IMR-90 (cell line): ENCODE data around the gene DEPDC1. TPM values are rescaled to one million over a fixed set of nuclear protein-coding genes. Genes with fewer than 3 reads are reported as not detected.
A peak's percentile ranks its signal among the peaks of the same experiment; 100 is the strongest.

Experiments
- ATAC-seq: fragments of 200-7000 bp; cut with Tn5 transposase; 2 replicates; pipeline ENCODE4 v1.9.1; 2020; ENCODE audit warnings: low read depth, mild to moderate bottlenecking, moderate library complexity
- BruUV-seq: library from RNA; stranded (reverse); fragments of 400-500 nt; replicated peaks from 2 replicates; lab custom pipeline; 2021; lab: Mats Ljungman, UMichigan
- CTCF ChIA-PET: fragments of 300-600 bp; formaldehyde crosslinking; extraction: SDS; loops from one replicate; lab custom pipeline; 2021; ENCODE audit warnings: antibody characterized with exemption; lab: Yijun Ruan, JAX
- POLR2A ChIA-PET: fragments of 300-600 bp; sonication (Branson Sonifier 250); formaldehyde crosslinking; loops from one replicate; lab custom pipeline; 2022; ENCODE audit warnings: antibody characterized with exemption; ENCODE audit not compliant: unreplicated experiment; lab: Charles Lee
- DNase-seq: peaks from one replicate; pipeline ENCODE4 v3.0.0; 2013
- H2AFZ ChIP-seq: replicated peaks from 2 replicates; pipeline ENCODE3; 2013; ENCODE audit warnings: low read length, mild to moderate bottlenecking; ENCODE audit not compliant: poor library complexity
- H2AK5ac ChIP-seq: 2 replicates; pipeline ENCODE4 v1.6.1; 2013; ENCODE audit warnings: low read depth, low read length, inconsistent platforms
- H2AK9ac ChIP-seq: replicated peaks from 2 replicates; pipeline ENCODE3; 2013; ENCODE audit warnings: mild to moderate bottlenecking, low read depth, low read length, moderate library complexity; ENCODE audit not compliant: poor library complexity
- H2BK120ac ChIP-seq: 2 replicates; pipeline ENCODE4 v1.6.1; 2013; ENCODE audit warnings: low read depth, low read length, inconsistent platforms
- H2BK15ac ChIP-seq: 3 replicates; pipeline ENCODE4 v1.6.1; 2013; ENCODE audit warnings: low read depth, low read length, inconsistent platforms
- H2BK20ac ChIP-seq: 2 replicates; pipeline ENCODE4 v1.6.1; 2013; ENCODE audit warnings: low read depth, mild to moderate bottlenecking, inconsistent platforms, low read length, moderate library complexity
- H2BK5ac ChIP-seq: 2 replicates; pipeline ENCODE4 v1.6.1; 2013; ENCODE audit warnings: mild to moderate bottlenecking, low read depth, low read length, inconsistent platforms; ENCODE audit not compliant: poor library complexity, severe bottlenecking
- H3K14ac ChIP-seq: replicated peaks from 2 replicates; pipeline ENCODE4 v1.6.1; 2013; ENCODE audit warnings: low read depth, low read length, inconsistent platforms
- H3K18ac ChIP-seq: 2 replicates; pipeline ENCODE4 v1.6.1; 2013; ENCODE audit warnings: low read depth, low read length, control low read depth
- H3K23ac ChIP-seq: 2 replicates; pipeline ENCODE4 v1.6.1; 2013; ENCODE audit warnings: low read depth, low read length, inconsistent platforms
- H3K27ac ChIP-seq: 2 replicates; pipeline ENCODE4 v1.5.1; 2013; ENCODE audit warnings: mild to moderate bottlenecking, control low read depth, low read length; ENCODE audit not compliant: insufficient read depth
- H3K27me3 ChIP-seq: 2 replicates; pipeline ENCODE4 v1.6.1; 2013; ENCODE audit warnings: low read length; ENCODE audit not compliant: control insufficient read depth, insufficient read depth
- H3K36me3 ChIP-seq: 2 replicates; pipeline ENCODE4 v1.6.1; 2013; ENCODE audit warnings: low read length, mixed read lengths; ENCODE audit not compliant: control insufficient read depth, insufficient read depth
- H3K4ac ChIP-seq: 2 replicates; pipeline ENCODE4 v1.6.1; 2013; ENCODE audit warnings: low read depth, low read length, inconsistent platforms
- H3K4me1 ChIP-seq: 2 replicates; pipeline ENCODE4 v1.6.1; 2013; ENCODE audit warnings: low read length, mixed read lengths; ENCODE audit not compliant: control insufficient read depth, insufficient read depth
- H3K4me2 ChIP-seq: 2 replicates; pipeline ENCODE4 v1.6.1; 2013; ENCODE audit warnings: low read depth, mild to moderate bottlenecking, control low read depth, low read length, moderate library complexity
- H3K4me3 ChIP-seq: 2 replicates; pipeline ENCODE4 v1.5.1; 2013; ENCODE audit warnings: low read depth, mild to moderate bottlenecking, control low read depth, low read length, moderate library complexity; ENCODE audit not compliant: insufficient read depth
- H3K56ac ChIP-seq: 2 replicates; pipeline ENCODE4 v1.6.1; 2013; ENCODE audit warnings: low read length, inconsistent platforms; ENCODE audit not compliant: insufficient read depth; ENCODE audit errors: extremely low read depth
- H3K79me1 ChIP-seq, 2 experiments: 2 replicates each; pipeline ENCODE4 v1.6.1; 2013; ENCODE audit warnings: low read length in 2 of 2, inconsistent platforms in 1 of 2, low read depth in 1 of 2
- H3K9ac ChIP-seq: 2 replicates; pipeline ENCODE4 v1.6.1; 2013; ENCODE audit warnings: low read depth, low read length, control low read depth
- H3K9me1 ChIP-seq: 2 replicates; pipeline ENCODE4 v1.6.1; 2013; ENCODE audit warnings: low read length, inconsistent platforms; ENCODE audit not compliant: insufficient read depth
- H3K9me3 ChIP-seq: 2 replicates; pipeline ENCODE4 v1.6.1; 2013; ENCODE audit warnings: low read length; ENCODE audit not compliant: control insufficient read depth, insufficient read depth
- H4K20me1 ChIP-seq: 2 replicates; pipeline ENCODE4 v1.6.1; 2013; ENCODE audit warnings: low read length, inconsistent platforms; ENCODE audit not compliant: insufficient read depth
- H4K5ac ChIP-seq: 2 replicates; pipeline ENCODE4 v1.6.1; 2013; ENCODE audit warnings: mild to moderate bottlenecking, low read depth, low read length, control low read depth
- H4K8ac ChIP-seq, 2 experiments: 2 replicates each; pipeline ENCODE4 v1.6.1; 2013; ENCODE audit warnings: low read depth in 2 of 2, low read length in 2 of 2, control low read depth in 1 of 2, inconsistent platforms in 1 of 2
- H4K91ac ChIP-seq: 2 replicates; pipeline ENCODE4 v1.6.1; 2013; ENCODE audit warnings: low read depth, low read length, inconsistent platforms; ENCODE audit not compliant: insufficient read depth
- BHLHE40 ChIP-seq: fragments of 150-350 bp; IDR thresholded peaks from 2 replicates; pipeline ENCODE4 v1.6.1; 2016; ENCODE audit warnings: mild to moderate bottlenecking, low read depth, low read length
- CEBPB ChIP-seq: IDR thresholded peaks from 2 replicates; pipeline ENCODE4 v1.6.1; 2012; ENCODE audit warnings: low read depth, low read length, improper control_type of control experiment
- MAFK ChIP-seq: IDR thresholded peaks from 2 replicates; pipeline ENCODE4 v1.6.1; 2012; ENCODE audit warnings: low read depth, low read length, improper control_type of control experiment
- USF2 ChIP-seq: fragments of 150-350 bp; IDR thresholded peaks from 2 replicates; pipeline ENCODE4 v1.6.1; 2017; ENCODE audit warnings: mild to moderate bottlenecking, antibody characterized with exemption, low read length, low read depth
- WGBS, 2 experiments: methylation state at CpG; one replicate each; pipeline versions ENCODE4 v1.1.5 to v1.1.7; 2013; ENCODE audit warnings: missing lambda C conversion rate in 2 of 2; ENCODE audit not compliant: insufficient read length in 1 of 2; ENCODE audit errors: extremely low coverage in 2 of 2; 5-methylcytosine and 5-hydroxymethylcytosine counted together
- dilution Hi-C: fragments of 300-500 bp; cut with HindIII; formaldehyde crosslinking; loops from one replicate; pipeline ENCODE4 v1.14.3; 2018; ENCODE audit warnings: low sequenced_read_pairs; ENCODE audit not compliant: unreplicated experiment
- in situ Hi-C: fragments of 300-500 bp; cut with MboI; formaldehyde crosslinking; loops from 3 replicates; pipeline ENCODE4 v1.14.3; 2019; ENCODE audit warnings: low sequenced_read_pairs, inconsistent platforms, mixed read lengths
- intact Hi-C: fragments of 100-400 bp; cut with micrococcal nuclease; formaldehyde crosslinking; loops from 2 replicates; pipeline ENCODE4 v1.10.0; 2022
- polyA plus RNA-seq, 3 experiments: library from polyadenylated mRNA; depleted of rRNA; stranded (reverse); fragments of >200 nt; gene quantifications; 2 replicates each; pipeline ENCODE4 v1.2.3, GENCODE V29; 2012; ENCODE audit warnings: low replicate concordance in 1 of 3
- total RNA-seq: library from RNA; depleted of rRNA; stranded (reverse); fragments of >200 nt; gene quantifications from 2 replicates; pipeline ENCODE4 v1.2.3, GENCODE V29; 2012

The DEPDC1 gene
- total and polyA plus RNA-seq, 2 of the 4 experiments (the other 2 are of a cell fraction), result 7.4 to 14.7 TPM

- Histone ChIP-seq H3K9me3 (peaks cover 4% of the 10 kb centered on the region), H3K14ac (no peak overlapping the region), H4K8ac (no peak overlapping the region), H2AFZ (no peak overlapping the region), H3K9ac (no peak overlapping the region), H2AK5ac (no peak overlapping the region), H2BK120ac (no peak overlapping the region), H3K27ac (no peak overlapping the region), H4K91ac (no peak overlapping the region), H4K20me1 (no peaks in the 10 kb centered on the region), H3K23ac (no peak overlapping the region), H3K4ac (no peak overlapping the region), H3K36me3 (no peaks in the 10 kb centered on the region), H3K27me3 (no peaks in the 10 kb centered on the region), H3K4me1 (peaks cover 2% of the 10 kb centered on the region; the same call in 1 of the 2 replicates), H2BK20ac (no peak overlapping the region), H3K18ac (no peak overlapping the region), H4K5ac (no peak overlapping the region), H3K4me2 (no peak overlapping the region), H2BK5ac (no peak overlapping the region), H2AK9ac (no peak overlapping the region), H3K9me1 (0 out of 2 replicates have a peak, but pooled peaks cover 2% of the 10 kb centered on the region), H3K56ac (no peak overlapping the region), H3K4me3 (no peak overlapping the region), H2BK15ac (no peak overlapping the region), H3K79me1 (no peaks in the 10 kb centered on the region)
- intact Hi-C loops, result no loop called here
- 100% methylated on average over 1 of the region's 1 CpG; no CpG with 5 or more reads in 1 of the 2 experiments for WGBS, 2 experiments
- BruUV-seq, result no TSS peak
- DNase-seq (peak; percentile 37), ATAC-seq (peak; percentile 57)
- in situ Hi-C loops, result loop anchor here (25.0 kb wide), 1 partner anchor 1278 kb away; no protein-coding TSS in a partner anchor
- no peak for TF ChIP-seq USF2
- no peak for TF ChIP-seq MAFK
- no peak for TF ChIP-seq CEBPB
- 0 out of 2 replicates have a peak, but pooled peaks have one; percentile 10 for TF ChIP-seq BHLHE40
- ChIA-PET CTCF (interaction anchor here (0.6 kb wide), 1 partner anchor 117 kb away, joined by 3 read pairs; no protein-coding TSS in a partner anchor), POLR2A (no interaction called here)
- dilution Hi-C loops, result no loop called here
These were observed 37.1 kb downstream of the DEPDC1 start for GRCh38 chr1:68459796-68460195.
